ENCODE data around the gene SIGLEC5.

- no peak for TF ChIP-seq TEAD4 (IDR thresholded peaks at IDR 0.05; ENCODE audit: borderline replicate concordance, insufficient read depth)
- no peak for TF ChIP-seq GABPA (IDR thresholded peaks at IDR 0.05; ENCODE audit: low read depth)
- TF ChIP-seq CTCF (IDR thresholded peaks at IDR 0.05): no peak
- TF ChIP-seq USF2 (IDR thresholded peaks at IDR 0.05; ENCODE audit: borderline replicate concordance, low read depth, low read length): no peak
- no peak for TF ChIP-seq POLR2AphosphoS5 (IDR thresholded peaks at IDR 0.05; ENCODE audit: low read depth, low read length)
- TF ChIP-seq SMC3 (IDR thresholded peaks at IDR 0.05; ENCODE audit: low read depth, low read length): no peak
- TF ChIP-seq, protein P1, sequence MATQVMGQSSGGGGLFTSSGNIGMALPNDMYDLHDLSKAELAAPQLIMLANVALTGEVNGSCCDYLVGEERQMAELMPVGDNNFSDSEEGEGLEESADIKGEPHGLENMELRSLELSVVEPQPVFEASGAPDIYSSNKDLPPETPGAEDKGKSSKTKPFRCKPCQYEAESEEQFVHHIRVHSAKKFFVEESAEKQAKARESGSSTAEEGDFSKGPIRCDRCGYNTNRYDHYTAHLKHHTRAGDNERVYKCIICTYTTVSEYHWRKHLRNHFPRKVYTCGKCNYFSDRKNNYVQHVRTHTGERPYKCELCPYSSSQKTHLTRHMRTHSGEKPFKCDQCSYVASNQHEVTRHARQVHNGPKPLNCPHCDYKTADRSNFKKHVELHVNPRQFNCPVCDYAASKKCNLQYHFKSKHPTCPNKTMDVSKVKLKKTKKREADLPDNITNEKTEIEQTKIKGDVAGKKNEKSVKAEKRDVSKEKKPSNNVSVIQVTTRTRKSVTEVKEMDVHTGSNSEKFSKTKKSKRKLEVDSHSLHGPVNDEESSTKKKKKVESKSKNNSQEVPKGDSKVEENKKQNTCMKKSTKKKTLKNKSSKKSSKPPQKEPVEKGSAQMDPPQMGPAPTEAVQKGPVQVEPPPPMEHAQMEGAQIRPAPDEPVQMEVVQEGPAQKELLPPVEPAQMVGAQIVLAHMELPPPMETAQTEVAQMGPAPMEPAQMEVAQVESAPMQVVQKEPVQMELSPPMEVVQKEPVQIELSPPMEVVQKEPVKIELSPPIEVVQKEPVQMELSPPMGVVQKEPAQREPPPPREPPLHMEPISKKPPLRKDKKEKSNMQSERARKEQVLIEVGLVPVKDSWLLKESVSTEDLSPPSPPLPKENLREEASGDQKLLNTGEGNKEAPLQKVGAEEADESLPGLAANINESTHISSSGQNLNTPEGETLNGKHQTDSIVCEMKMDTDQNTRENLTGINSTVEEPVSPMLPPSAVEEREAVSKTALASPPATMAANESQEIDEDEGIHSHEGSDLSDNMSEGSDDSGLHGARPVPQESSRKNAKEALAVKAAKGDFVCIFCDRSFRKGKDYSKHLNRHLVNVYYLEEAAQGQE (IDR thresholded peaks at IDR 0.05; ENCODE audit: low read depth, low read length): no peak
- TF ChIP-seq, protein P2, sequence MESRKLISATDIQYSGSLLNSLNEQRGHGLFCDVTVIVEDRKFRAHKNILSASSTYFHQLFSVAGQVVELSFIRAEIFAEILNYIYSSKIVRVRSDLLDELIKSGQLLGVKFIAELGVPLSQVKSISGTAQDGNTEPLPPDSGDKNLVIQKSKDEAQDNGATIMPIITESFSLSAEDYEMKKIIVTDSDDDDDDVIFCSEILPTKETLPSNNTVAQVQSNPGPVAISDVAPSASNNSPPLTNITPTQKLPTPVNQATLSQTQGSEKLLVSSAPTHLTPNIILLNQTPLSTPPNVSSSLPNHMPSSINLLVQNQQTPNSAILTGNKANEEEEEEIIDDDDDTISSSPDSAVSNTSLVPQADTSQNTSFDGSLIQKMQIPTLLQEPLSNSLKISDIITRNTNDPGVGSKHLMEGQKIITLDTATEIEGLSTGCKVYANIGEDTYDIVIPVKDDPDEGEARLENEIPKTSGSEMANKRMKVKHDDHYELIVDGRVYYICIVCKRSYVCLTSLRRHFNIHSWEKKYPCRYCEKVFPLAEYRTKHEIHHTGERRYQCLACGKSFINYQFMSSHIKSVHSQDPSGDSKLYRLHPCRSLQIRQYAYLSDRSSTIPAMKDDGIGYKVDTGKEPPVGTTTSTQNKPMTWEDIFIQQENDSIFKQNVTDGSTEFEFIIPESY (IDR thresholded peaks at IDR 0.05; ENCODE audit: borderline replicate concordance, low read depth): no peak
- no peak for TF ChIP-seq JUND (IDR thresholded peaks at IDR 0.05)
- TF ChIP-seq YY1 (IDR thresholded peaks at IDR 0.05; ENCODE audit: low read depth): no peak
- no peak for TF ChIP-seq FOXM1 (IDR thresholded peaks at IDR 0.05; ENCODE audit: low read depth)
- TF ChIP-seq CHD2 (IDR thresholded peaks at IDR 0.05; ENCODE audit: low read length, partially characterized antibody): no peak
Measured at GRCh38 chr19:51600940-51601580, 29.1 kb downstream of the SIGLEC5 start.
